Activated T-helper 17 cell treated with anti-CD3 and anti-CD28 coated beads, Interleukin-2, amount 50 U/mL, for 72 hours (primary cell): ENCODE data around the gene KRTAP10-1. TPM values are rescaled to one million over a fixed set of nuclear protein-coding genes. Genes with fewer than 3 reads are reported as not detected.
"Not testable (repeated sequence)": the region's sequence is repeated elsewhere in the genome, so short reads cannot be mapped to it uniquely, and the experiment has no call there.

ENCODE experiments used
- ATAC-seq: fragments of 150-1000 bp; cut with Tn5 transposase; replicated peaks from 2 replicates; pipeline ENCODE4 v1.10.0; 2021; ENCODE audit warnings: mild to moderate bottlenecking, moderate library complexity
- H3K27ac Mint-ChIP-seq: one replicate; pipeline ENCODE4 v1.8.0; 2022; ENCODE audit warnings: mixed read lengths
- H3K27me3 Mint-ChIP-seq: one replicate; pipeline ENCODE4 v1.8.0; 2022; ENCODE audit warnings: mixed read lengths
- H3K36me3 Mint-ChIP-seq: one replicate; pipeline ENCODE4 v1.8.0; 2022; ENCODE audit warnings: low read depth, mild to moderate bottlenecking, mixed read lengths
- H3K4me1 Mint-ChIP-seq: one replicate; pipeline ENCODE4 v1.8.0; 2022; ENCODE audit warnings: mixed read lengths
- H3K4me3 Mint-ChIP-seq: one replicate; pipeline ENCODE4 v1.8.0; 2022; ENCODE audit warnings: mild to moderate bottlenecking, mixed read lengths
- H3K9me3 Mint-ChIP-seq: one replicate; pipeline ENCODE4 v1.8.0; 2022; ENCODE audit warnings: mixed read lengths
- total RNA-seq, 2 donors: library from RNA; stranded (reverse); gene quantifications; one replicate each; pipeline ENCODE4 v1.2.3, GENCODE V29; 2022

KRTAP10-1 gene
- total RNA-seq = not detected

DNA sequence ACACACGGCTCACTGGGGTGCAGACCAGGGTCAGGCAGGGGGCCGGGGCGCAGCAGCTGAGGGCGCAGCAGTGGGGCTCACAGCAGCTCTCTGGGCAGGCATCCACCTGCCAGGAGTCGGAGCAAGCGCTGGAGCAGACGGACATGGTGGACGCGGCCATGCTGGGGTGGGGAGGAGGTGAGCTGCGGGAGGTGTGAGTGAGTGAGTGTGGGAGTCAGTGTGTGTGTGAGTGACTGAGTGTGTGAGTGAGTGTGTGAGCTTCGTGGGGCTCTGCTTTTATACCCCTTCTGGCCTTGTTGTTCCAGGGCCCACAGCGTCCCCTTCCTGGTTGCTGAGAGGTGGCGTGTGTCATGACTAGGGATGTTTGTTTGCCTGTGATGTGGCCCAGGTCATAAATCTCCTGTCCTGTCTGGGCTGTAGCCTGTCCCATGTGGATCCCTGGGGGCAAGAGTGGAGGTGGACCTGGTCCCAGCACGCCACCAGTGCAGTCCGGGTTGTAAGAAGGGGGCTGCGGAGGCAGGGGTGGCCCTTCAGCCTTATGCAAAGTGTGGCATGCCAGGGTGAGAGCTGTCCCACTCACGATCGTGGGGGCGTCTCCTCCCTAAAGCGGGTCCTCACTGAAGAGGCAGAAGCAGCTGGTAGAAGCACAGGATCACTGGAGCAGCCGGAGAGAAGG is at the start of gene KRTAP10-1:
Gene KRTAP10-1 (minus strand): TSS at position 205 of the 676 bp plus-strand sequence. CDS start 45 bp downstream, at position 160.
- Mint-ChIP-seq H3K4me1 (no peaks in the 10 kb centered on the region), H3K36me3 (no peaks in the 10 kb centered on the region), H3K27ac (no peak within 1 kb of the TSS), H3K27me3 (no peaks in the 10 kb centered on the region), H3K4me3 (no peak within 1 kb of the TSS), H3K9me3 (no peaks in the 10 kb centered on the region)
- no peak for ATAC-seq

GRCh38 chr21:44589094-44589493 is 49.1 kb upstream of the KRTAP10-1 start:
- Mint-ChIP-seq H3K4me3 (no peak overlapping the region), H3K27me3 (peaks cover 19% of the 10 kb centered on the region), H3K9me3 (no peaks in the 10 kb centered on the region), H3K4me1 (no peaks in the 10 kb centered on the region), H3K36me3 (no peaks in the 10 kb centered on the region), H3K27ac (no peak overlapping the region)
- ATAC-seq = no peak

DNA sequence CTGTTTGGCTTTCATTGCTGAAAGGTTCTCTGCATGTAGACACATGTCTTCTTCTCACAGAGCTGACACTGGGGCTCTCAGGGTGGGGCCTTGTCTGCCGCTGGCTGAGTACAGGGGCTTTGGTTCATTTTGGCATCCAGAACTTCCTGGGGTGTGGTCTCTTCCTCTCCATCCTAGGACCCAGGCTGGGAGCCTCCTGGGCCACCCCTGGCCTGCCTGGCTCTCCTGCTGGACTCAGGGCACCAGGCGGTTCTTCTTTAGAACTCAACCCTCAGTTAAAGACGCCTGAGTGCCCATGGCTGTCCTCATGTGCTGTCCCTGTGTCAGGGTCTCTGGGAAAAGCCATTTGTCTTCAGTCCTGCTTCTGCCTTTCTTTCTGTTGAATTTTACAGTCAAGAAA is 45.9 kb upstream of the KRTAP10-1 start:
- peaks cover 19% of the 10 kb centered on the region for H3K27me3 Mint-ChIP-seq
- no peaks in the 10 kb centered on the region for H3K4me1 Mint-ChIP-seq
- H3K9me3 Mint-ChIP-seq = peaks cover 9% of the 10 kb centered on the region
- ATAC-seq = no peak
- H3K4me3 Mint-ChIP-seq = no peak overlapping the region
- no peaks in the 10 kb centered on the region for H3K36me3 Mint-ChIP-seq
- H3K27ac Mint-ChIP-seq = no peak overlapping the region

DNA sequence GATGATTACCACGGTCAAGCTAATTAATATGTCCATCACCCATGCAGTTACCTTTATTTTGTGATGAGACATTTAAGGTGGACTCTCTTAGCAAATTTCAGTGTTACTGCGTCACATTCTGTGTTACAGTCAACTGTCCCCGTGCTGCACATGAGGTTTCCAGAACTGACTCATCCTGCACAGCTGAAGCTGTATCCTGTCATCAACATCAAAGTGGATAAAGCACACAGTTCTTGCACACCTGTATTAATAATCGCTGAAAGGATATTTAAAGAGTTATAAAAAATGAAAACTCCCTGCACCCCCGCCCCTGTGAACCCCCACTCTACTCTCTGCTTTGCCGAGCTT is 43.8 kb upstream of the KRTAP10-1 start:
- peak; percentile 100 for ATAC-seq
- Mint-ChIP-seq H3K9me3 (peaks cover 10% of the 10 kb centered on the region), H3K27ac (no peak overlapping the region), H3K27me3 (peaks cover 16% of the 10 kb centered on the region), H3K4me3 (no peak overlapping the region), H3K4me1 (no peaks in the 10 kb centered on the region), H3K36me3 (no peaks in the 10 kb centered on the region)

GRCh38 chr21:44583089-44583799 is 43.2 kb upstream of the KRTAP10-1 start:
- no peaks in the 10 kb centered on the region for H3K36me3 Mint-ChIP-seq
- no peak overlapping the region for H3K27ac Mint-ChIP-seq
- H3K27me3 Mint-ChIP-seq = peaks cover 16% of the 10 kb centered on the region
- H3K4me3 Mint-ChIP-seq = no peak overlapping the region
- no peaks in the 10 kb centered on the region for H3K4me1 Mint-ChIP-seq
- H3K9me3 Mint-ChIP-seq = peaks cover 10% of the 10 kb centered on the region
- ATAC-seq = peak; percentile 4

GRCh38 chr21:44582055-44582454 is 42.1 kb upstream of the KRTAP10-1 start:
- no peak for ATAC-seq
- no peak overlapping the region for H3K4me3 Mint-ChIP-seq
- H3K36me3 Mint-ChIP-seq = no peaks in the 10 kb centered on the region
- no peak overlapping the region for H3K27ac Mint-ChIP-seq
- H3K27me3 Mint-ChIP-seq = peaks cover 12% of the 10 kb centered on the region
- H3K4me1 Mint-ChIP-seq = no peaks in the 10 kb centered on the region
- peaks cover 14% of the 10 kb centered on the region for H3K9me3 Mint-ChIP-seq

GRCh38 chr21:44581158-44581557 is 41.2 kb upstream of the KRTAP10-1 start:
- Mint-ChIP-seq H3K27ac (no peak overlapping the region), H3K4me3 (no peak overlapping the region), H3K4me1 (no peaks in the 10 kb centered on the region), H3K36me3 (no peaks in the 10 kb centered on the region), H3K27me3 (peaks cover 5% of the 10 kb centered on the region), H3K9me3 (peaks cover 17% of the 10 kb centered on the region)
- ATAC-seq = no peak

DNA sequence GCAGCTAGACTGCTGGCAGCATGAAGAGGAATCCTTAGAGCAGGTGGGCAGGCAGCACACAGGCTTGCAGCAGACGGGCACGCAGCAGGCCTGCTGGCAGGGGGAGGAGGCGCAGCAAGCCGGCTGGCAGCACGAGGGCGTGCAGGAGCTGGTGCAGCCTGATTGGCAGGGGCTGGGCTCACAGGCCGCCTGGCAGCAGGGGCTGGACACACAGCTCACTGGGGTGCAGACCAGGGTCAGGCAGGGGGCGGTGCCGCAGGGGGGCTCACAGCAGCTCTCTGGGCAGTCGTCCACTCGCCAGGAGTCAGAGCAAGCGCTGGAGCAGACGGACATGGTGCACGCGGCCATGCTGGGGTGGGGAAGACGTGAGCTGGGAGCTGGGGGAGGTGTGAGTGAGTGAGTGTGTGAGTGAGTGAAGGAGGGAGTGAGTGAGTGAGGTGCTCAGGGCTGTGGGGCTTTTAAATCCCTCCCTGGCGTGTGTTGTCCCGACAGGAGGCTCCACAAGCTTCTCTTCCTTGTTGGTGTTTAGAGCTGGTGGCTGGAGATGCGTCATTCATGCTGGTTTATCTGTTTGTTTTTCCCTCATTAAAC is 40.3 kb upstream of the KRTAP10-1 start, which contains the start of gene KRTAP10-5:
Gene KRTAP10-5 (minus strand): TSS at position 374 of the 591 bp plus-strand sequence. CDS start 26 bp downstream, at position 348.
- ATAC-seq, H3K4me1 Mint-ChIP-seq, H3K4me3 Mint-ChIP-seq, H3K27ac Mint-ChIP-seq, H3K27me3 Mint-ChIP-seq, H3K36me3 Mint-ChIP-seq: not testable (repeated sequence)
- H3K9me3 Mint-ChIP-seq = peaks cover 17% of the 10 kb centered on the region

DNA sequence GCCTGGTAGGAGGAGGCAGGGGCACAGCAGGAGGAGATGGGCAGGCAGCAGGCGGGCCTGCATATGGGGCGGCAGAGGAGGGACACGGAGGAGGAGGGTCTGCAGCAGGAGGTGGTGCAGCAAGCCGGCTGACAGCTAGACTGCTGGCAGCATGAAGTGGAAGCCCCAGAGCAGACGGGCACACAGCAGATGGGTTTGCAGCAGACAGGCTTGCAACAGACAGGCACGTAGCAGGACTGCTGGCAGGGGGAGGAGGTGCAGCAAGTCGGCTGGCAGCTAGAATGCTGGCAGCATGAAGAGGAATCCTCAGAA is 39.8 kb upstream of the KRTAP10-1 start:
- no peaks in the 10 kb centered on the region for H3K36me3 Mint-ChIP-seq

GRCh38 chr21:44579056-44579832 is 39.2 kb upstream of the KRTAP10-1 start:
- Mint-ChIP-seq H3K27me3 (no peaks in the 10 kb centered on the region), H3K36me3 (no peaks in the 10 kb centered on the region), H3K27ac (no peak overlapping the region), H3K9me3 (peaks cover 17% of the 10 kb centered on the region), H3K4me1 (no peaks in the 10 kb centered on the region), H3K4me3 (no peak overlapping the region)
- no peak for ATAC-seq

More for the DNA sequence above, 39.8 kb upstream of the KRTAP10-1 start:
- Mint-ChIP-seq H3K9me3 (peaks cover 17% of the 10 kb centered on the region), H3K27ac (no peak overlapping the region), H3K4me1 (no peaks in the 10 kb centered on the region), H3K27me3 (no peaks in the 10 kb centered on the region), H3K4me3 (no peak overlapping the region)
- no peak for ATAC-seq

GRCh38 chr21:44578371-44579055 is 38.5 kb upstream of the KRTAP10-1 start:
- no peak overlapping the region for H3K4me3 Mint-ChIP-seq
- ATAC-seq = no peak
- H3K27ac Mint-ChIP-seq = no peak overlapping the region
- no peaks in the 10 kb centered on the region for H3K36me3 Mint-ChIP-seq
- peaks cover 17% of the 10 kb centered on the region for H3K9me3 Mint-ChIP-seq
- H3K4me1 Mint-ChIP-seq = no peaks in the 10 kb centered on the region
- H3K27me3 Mint-ChIP-seq = no peaks in the 10 kb centered on the region

DNA sequence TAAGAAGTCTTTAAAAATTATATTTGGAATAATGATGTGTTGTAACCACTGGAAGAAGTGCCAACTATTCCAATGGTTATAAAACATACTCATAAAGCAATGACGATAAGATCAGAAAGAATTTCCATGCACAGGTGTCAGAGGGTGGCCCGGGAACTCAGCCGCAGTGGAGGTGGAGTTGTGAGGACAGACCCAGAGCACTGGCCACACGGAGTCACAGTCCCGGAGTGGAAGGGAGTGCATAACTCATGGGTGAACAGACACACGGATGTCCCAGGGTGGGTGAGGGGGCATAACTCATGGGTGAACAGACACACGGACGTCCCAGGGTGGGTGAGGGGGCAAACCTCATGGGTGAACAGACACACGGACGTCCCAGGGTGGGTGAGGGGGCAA is 36.0 kb upstream of the KRTAP10-1 start:
- Mint-ChIP-seq H3K27ac (no peak overlapping the region), H3K4me3 (no peak overlapping the region), H3K27me3 (peaks cover 3% of the 10 kb centered on the region), H3K36me3 (no peaks in the 10 kb centered on the region), H3K4me1 (no peaks in the 10 kb centered on the region), H3K9me3 (peaks cover 9% of the 10 kb centered on the region)
- ATAC-seq = no peak

GRCh38 chr21:44575307-44576024 is 35.5 kb upstream of the KRTAP10-1 start:
- Mint-ChIP-seq H3K27me3 (peaks cover 3% of the 10 kb centered on the region), H3K27ac (peak overlapping the region; percentile 48), H3K9me3 (peaks cover 7% of the 10 kb centered on the region), H3K4me3 (no peak overlapping the region), H3K36me3 (no peaks in the 10 kb centered on the region), H3K4me1 (no peaks in the 10 kb centered on the region)
- ATAC-seq = no peak
